HCT116 (cell line): ENCODE measurements around the gene SNAP91. TPM values are rescaled to one million over a fixed set of nuclear protein-coding genes. Genes with fewer than 3 reads are reported as not detected.

Source experiments
- ATAC-seq: fragments of 200-7000 bp; cut with Tn5 transposase; 2 replicates; pipeline ENCODE4 v1.9.1; 2020; ENCODE audit warnings: mild to moderate bottlenecking, moderate library complexity
- BruUV-seq: library from RNA; stranded (reverse); fragments of 400-500 nt; replicated peaks from 2 replicates; lab custom pipeline; 2021; lab: Mats Ljungman, UMichigan
- CTCF ChIA-PET: fragments of 300-600 bp; sonication (Branson Sonifier 250); formaldehyde crosslinking; loops from one replicate; lab custom pipeline; 2021; ENCODE audit warnings: antibody characterized with exemption; lab: Charles Lee
- POLR2A ChIA-PET: fragments of 300-600, 350-600 bp; sonication (Branson Sonifier 250); formaldehyde crosslinking; loops from one replicate; lab custom pipeline; 2021; ENCODE audit warnings: antibody characterized with exemption; lab: Charles Lee
- RAD21 ChIA-PET, 2 experiments: fragments of 300-600 bp; sonication (Branson Sonifier 250); formaldehyde crosslinking; loops; one replicate each; lab custom pipeline; 2023; ENCODE audit warnings: low total read pairs in 2 of 2; ENCODE audit not compliant: uncharacterized antibody in 2 of 2, unreplicated experiment in 2 of 2, low non-redundant PET in 1 of 2; lab: Charles Lee
- DNase-seq: peaks from one replicate; pipeline ENCODE4 v3.0.0-alpha.2; 2010; ENCODE audit warnings: low read depth, low spot score
- H2AFZ ChIP-seq: fragments of 200-600 bp; shearing (Covaris generic), sonication (generic); 2 replicates; pipeline ENCODE4 v1.6.1; 2017; ENCODE audit warnings: low read depth, mixed run types, mixed read lengths, antibody characterized with exemption, low read length; ENCODE audit not compliant: poor library complexity, severe bottlenecking
- H3K27ac ChIP-seq: 2 replicates; pipeline ENCODE4 v1.5.1; 2012; ENCODE audit warnings: low read depth, low read length
- H3K27me3 ChIP-seq: fragments of 200-600 bp; sonication (generic); 2 replicates; pipeline ENCODE4 v1.6.1; 2016; ENCODE audit warnings: mixed run types, low read length, mixed read lengths; ENCODE audit not compliant: insufficient read depth
- H3K36me3 ChIP-seq, 2 experiments: fragments of 200-500 bp in 1 of 2; fragments of 200-600 bp in 1 of 2; sonication (Bioruptor generic) in 1 of 2; sonication (generic) in 1 of 2; 2 replicates each; pipeline versions ENCODE4 v1.5.1 to v1.6.1; 2014 to 2016; ENCODE audit warnings: low read length in 2 of 2, inconsistent platforms in 1 of 2, mixed read lengths in 1 of 2, mixed run types in 1 of 2; ENCODE audit not compliant: insufficient read depth in 2 of 2, control insufficient read depth in 1 of 2
- H3K4me1 ChIP-seq, 2 experiments: fragments of 200-600 bp in 1 of 2; sonication (generic) in 1 of 2; 2 replicates each; pipeline versions ENCODE4 v1.5.1 to v1.6.1; 2012 to 2017; ENCODE audit warnings: low read length in 2 of 2, inconsistent platforms in 1 of 2, mild to moderate bottlenecking in 1 of 2, mixed read lengths in 1 of 2, mixed run types in 1 of 2, moderate library complexity in 1 of 2; ENCODE audit not compliant: insufficient read depth in 2 of 2, control insufficient read depth in 1 of 2
- H3K4me2 ChIP-seq: fragments of 200-600 bp; sonication (generic); 2 replicates; pipeline ENCODE4 v1.6.1; 2017; ENCODE audit warnings: mixed run types, low read length, mixed read lengths
- H3K4me3 ChIP-seq, 2 experiments: fragments of 200-600 bp in 1 of 2; sonication (generic) in 1 of 2; replicated peaks in 1 of 2; 2 replicates each; pipeline ENCODE4 v1.5.1; 2011 to 2016; ENCODE audit warnings: low read length in 2 of 2, control low read depth in 1 of 2, low read depth in 1 of 2, mild to moderate bottlenecking in 1 of 2, mixed read lengths in 1 of 2, mixed run types in 1 of 2
- H3K79me2 ChIP-seq: fragments of 200-600 bp; sonication (generic); 2 replicates; pipeline ENCODE4 v1.6.1; 2017; ENCODE audit warnings: mild to moderate bottlenecking, mixed run types, low read length, moderate library complexity, mixed read lengths; ENCODE audit not compliant: insufficient read depth
- H3K9ac ChIP-seq: fragments of 200-600 bp; sonication (generic); 2 replicates; pipeline ENCODE4 v1.6.1; 2016; ENCODE audit warnings: low read length, mixed read lengths
- H3K9me2 ChIP-seq: fragments of 200-600 bp; sonication (generic), shearing (Covaris generic); 2 replicates; pipeline ENCODE4 v1.6.1; 2017; ENCODE audit warnings: mixed run types, mild to moderate bottlenecking, moderate library complexity; ENCODE audit not compliant: insufficient read depth
- H3K9me3 ChIP-seq, 2 experiments: fragments of 200-500 bp in 1 of 2; fragments of 200-600 bp in 1 of 2; sonication (Bioruptor generic) in 1 of 2; sonication (generic) in 1 of 2; 2 replicates each; pipeline ENCODE4 v1.6.1; 2014 to 2017; ENCODE audit warnings: low read length in 2 of 2, mixed read lengths in 2 of 2, inconsistent platforms in 1 of 2, low read depth in 1 of 2, mild to moderate bottlenecking in 1 of 2, mixed run types in 1 of 2, moderate library complexity in 1 of 2; ENCODE audit not compliant: control insufficient read depth in 1 of 2, insufficient read depth in 1 of 2
- H4K20me1 ChIP-seq: fragments of 200-600 bp; sonication (generic), shearing (Covaris generic); 2 replicates; pipeline ENCODE4 v1.6.1; 2017; ENCODE audit warnings: mixed run types, mild to moderate bottlenecking, moderate library complexity; ENCODE audit not compliant: insufficient read depth
- CBX3 ChIP-seq: IDR thresholded peaks from 2 replicates; pipeline ENCODE4 v1.6.1; 2012; ENCODE audit warnings: low read depth
- CTCF ChIP-seq, 3 experiments: fragments of 200-600 bp in 1 of 3; sonication (generic) in 1 of 3; IDR thresholded peaks in 2 of 3; conservative IDR thresholded peaks in 1 of 3; 2 replicates each; pipeline ENCODE4 v1.5.1; 2012 to 2017; ENCODE audit warnings: low read depth in 2 of 3, low read length in 2 of 3, antibody characterized with exemption in 1 of 3, borderline replicate concordance in 1 of 3, control low read depth in 1 of 3, mild to moderate bottlenecking in 1 of 3, mixed read lengths in 1 of 3, mixed run types in 1 of 3, moderate library complexity in 1 of 3; ENCODE audit not compliant: insufficient read depth in 1 of 3
- ELF1 ChIP-seq: IDR thresholded peaks from 2 replicates; pipeline ENCODE4 v1.6.1; 2012; ENCODE audit warnings: low read depth, borderline replicate concordance
- FOSL1 ChIP-seq: IDR thresholded peaks from 2 replicates; pipeline ENCODE4 v1.6.1; 2012; ENCODE audit warnings: low read depth
- JUND ChIP-seq: IDR thresholded peaks from 2 replicates; pipeline ENCODE4 v1.6.1; 2012
- MAX ChIP-seq: IDR thresholded peaks from 2 replicates; pipeline ENCODE4 v1.6.1; 2012
- REST ChIP-seq: IDR thresholded peaks from 2 replicates; pipeline ENCODE4 v1.6.1; 2012; ENCODE audit warnings: low read depth
- SIN3A ChIP-seq: IDR thresholded peaks from 2 replicates; pipeline ENCODE4 v1.6.1; 2012; ENCODE audit warnings: low read depth
- ZBTB33 ChIP-seq: IDR thresholded peaks from 2 replicates; pipeline ENCODE4 v1.6.1; 2011; ENCODE audit warnings: mild to moderate bottlenecking, low read length, moderate library complexity; ENCODE audit not compliant: insufficient replicate concordance; ENCODE audit errors: extremely low read depth
- ZNF274 ChIP-seq: fragments of 200-500 bp; sonication (Bioruptor generic); IDR thresholded peaks from 2 replicates; pipeline ENCODE4 v1.6.1; 2014; ENCODE audit warnings: mild to moderate bottlenecking, low read depth, low read length, inconsistent platforms
- intact Hi-C: fragments of 100-400 bp; cut with micrococcal nuclease; formaldehyde crosslinking; loops from 2 replicates; pipeline ENCODE4 v1.10.0; 2022
- total RNA-seq: library from RNA; stranded (reverse); gene quantifications from one replicate; pipeline ENCODE4 v1.2.1, GENCODE V29; 2021; ENCODE audit not compliant: unreplicated experiment

Gene SNAP91
- total RNA-seq, 1 experiment from 2014 or later: not detected

- H3K27ac ChIP-seq: no peak overlapping the region
- H3K4me2 ChIP-seq: no peak overlapping the region
- no peaks in the 10 kb centered on the region for H3K79me2 ChIP-seq
- POLR2A ChIA-PET: no interaction called here
- intact Hi-C loops: no loop called here
- H3K9ac ChIP-seq: no peak overlapping the region
- H3K36me3 ChIP-seq: no peaks in the 10 kb centered on the region
- no peaks in the 10 kb centered on the region for H3K9me3 ChIP-seq
- H3K27me3 ChIP-seq: no peaks in the 10 kb centered on the region
- DNase-seq (no peak), ATAC-seq (no peak)
- H3K9me2 ChIP-seq: no peaks in the 10 kb centered on the region
- BruUV-seq: no TSS peak
- H3K4me1 ChIP-seq: no peaks in the 10 kb centered on the region
- H2AFZ ChIP-seq: no peak overlapping the region
- TF ChIP-seq ZNF274 (no peak), ELF1 (no peak), CTCF (IDR thresholded peaks at IDR 0.05 in 2 of 3, conservative IDR thresholded peaks at IDR 0.05 in 1 of 3; ENCODE audit: borderline replicate concordance in 1 of 3, insufficient read depth in 1 of 3, low read depth in 2 of 3, low read length in 2 of 3) (no peak), CBX3 (no peak)
- TF ChIP-seq, all 23 proteins: peak for 0
- ChIA-PET CTCF (no interaction called here), RAD21 (no interaction called here)
- H4K20me1 ChIP-seq: no peaks in the 10 kb centered on the region
- H3K4me3 ChIP-seq: no peak overlapping the region
Measured at GRCh38 chr6:83546636-83547035, 162.3 kb downstream of the SNAP91 start.

GRCh38 chr6:83539678-83540077, 169.2 kb downstream of the SNAP91 start:
- no peaks in the 10 kb centered on the region for H3K27me3 ChIP-seq
- CTCF ChIA-PET: no interaction called here
- no peak overlapping the region for H3K27ac ChIP-seq
- H4K20me1 ChIP-seq: no peaks in the 10 kb centered on the region
- no peak overlapping the region for H3K4me3 ChIP-seq
- ATAC-seq: no peak
- H3K9ac ChIP-seq: no peak overlapping the region
- no peaks in the 10 kb centered on the region for H3K9me3 ChIP-seq
- no peaks in the 10 kb centered on the region for H3K9me2 ChIP-seq
- BruUV-seq: no TSS peak
- no peak overlapping the region for H2AFZ ChIP-seq
- RAD21 ChIA-PET: no interaction called here
- POLR2A ChIA-PET: no interaction called here
- H3K79me2 ChIP-seq: no peaks in the 10 kb centered on the region
- H3K36me3 ChIP-seq: no peaks in the 10 kb centered on the region
- intact Hi-C loops: no loop called here
- no peak for DNase-seq
- H3K4me2 ChIP-seq: no peak overlapping the region
- H3K4me1 ChIP-seq: no peaks in the 10 kb centered on the region
- TF ChIP-seq FOSL1: no peak
- no peak for TF ChIP-seq MAX
- no peak for TF ChIP-seq REST
- no peak for TF ChIP-seq CBX3
- no peak for TF ChIP-seq JUND
- TF ChIP-seq SIN3A: no peak
- TF ChIP-seq ZNF274: no peak
- no peak for TF ChIP-seq ZBTB33
